ENCODE data around the gene KHDRBS2. TPM values are rescaled to one million over a fixed set of nuclear protein-coding genes. Genes with fewer than 3 reads are reported as not detected.

The KHDRBS2 gene
- not detected in 2 replicates for total RNA-seq

DNA sequence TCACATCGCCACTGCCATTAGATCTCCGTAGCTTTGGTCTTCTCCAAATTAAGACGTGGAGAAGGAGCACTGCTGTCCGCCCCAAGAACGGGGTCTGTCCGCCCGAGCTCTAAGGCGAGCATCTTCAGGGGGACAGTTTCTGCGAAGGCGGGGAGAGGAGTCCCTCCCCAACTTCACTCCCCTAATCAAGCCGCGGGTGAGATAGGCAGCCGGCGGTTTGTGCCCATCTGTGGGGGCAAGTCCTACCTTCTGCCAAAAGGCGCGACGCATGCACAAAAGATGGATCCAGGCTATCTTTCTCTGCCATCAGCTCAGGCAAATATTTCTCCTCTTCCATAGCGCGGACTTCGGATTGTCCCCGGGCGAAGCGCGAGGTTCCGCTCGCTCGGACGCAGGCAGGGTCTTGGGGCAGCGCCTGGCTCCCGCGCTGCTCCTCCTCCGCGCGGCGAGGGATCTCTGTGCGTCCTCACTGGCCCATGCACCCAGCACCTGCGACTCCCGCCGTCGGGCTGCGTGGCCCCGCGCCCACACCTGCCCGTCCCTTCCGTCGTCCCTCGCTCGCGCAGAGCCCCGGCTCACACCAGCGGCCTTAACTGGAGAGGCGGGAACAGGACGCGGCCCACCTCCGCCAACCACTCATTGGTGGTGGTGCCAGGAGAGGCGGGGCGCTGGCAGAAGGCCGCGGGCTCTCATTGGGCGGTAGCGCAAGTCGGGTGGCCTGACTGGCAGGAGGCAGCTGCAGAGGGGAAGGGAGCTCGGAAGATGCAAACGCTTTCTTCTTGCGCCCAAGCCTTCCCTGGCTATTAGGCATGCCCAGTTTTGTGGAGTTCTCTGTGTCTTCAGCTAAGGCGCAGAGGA lies at the start of gene KHDRBS2:
TSS of gene KHDRBS2 (minus strand) at position 614 of the 858 bp plus-strand sequence.

All from dermis lymphatic vessel endothelial cell (primary cell).